NCI-H748 treated with DMSO at 0.1 percent for 48 hours (cell line): ENCODE results near the gene MCM3AP.
"Not testable (repeated sequence)": the region's sequence is repeated elsewhere in the genome, so short reads cannot be mapped to it uniquely, and the experiment has no call there.

Source experiments
- DNase-seq: peaks from one replicate; lab custom pipeline; 2025; lab: John Stamatoyannopoulos, UW

Gene MCM3AP

DNA sequence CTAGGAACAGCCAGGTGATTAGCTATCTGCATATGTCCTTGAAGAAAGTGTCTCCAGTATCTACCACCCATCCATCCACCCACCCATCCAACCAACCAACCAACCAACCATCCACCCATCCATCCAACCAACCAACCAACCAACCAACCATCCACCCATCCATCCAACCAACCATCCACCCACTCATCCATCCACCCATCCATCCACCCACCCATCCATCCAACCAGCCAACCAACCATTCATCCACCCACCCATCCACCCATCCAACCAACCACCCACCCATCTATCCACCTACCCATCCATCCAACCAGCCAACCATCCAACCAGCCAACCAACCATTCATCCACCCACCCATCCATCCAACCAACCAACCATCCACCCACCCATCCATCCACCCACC lies 26.2 kb upstream of the MCM3AP start:
- DNase-seq = no peak

DNA sequence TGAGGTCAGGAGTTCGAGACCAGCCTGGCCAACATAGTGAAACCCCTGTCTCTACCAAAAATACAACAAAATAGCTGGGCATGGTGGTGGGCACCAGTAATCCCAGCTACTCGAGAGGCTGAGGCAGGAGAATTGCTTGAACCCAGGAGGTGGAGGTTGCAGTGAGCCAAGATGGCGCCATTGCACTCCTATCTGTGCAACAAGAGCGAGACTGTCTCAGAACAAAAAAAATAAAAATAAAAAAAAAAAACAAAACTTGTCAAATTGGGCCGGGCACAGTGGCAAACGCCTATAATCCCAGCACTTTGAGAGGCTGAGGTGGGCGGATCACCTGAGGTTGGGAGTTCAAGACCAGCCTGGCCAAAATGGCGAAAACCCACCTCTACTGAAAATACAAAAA lies 24.8 kb upstream of the MCM3AP start:
- not testable (repeated sequence) for DNase-seq

DNA sequence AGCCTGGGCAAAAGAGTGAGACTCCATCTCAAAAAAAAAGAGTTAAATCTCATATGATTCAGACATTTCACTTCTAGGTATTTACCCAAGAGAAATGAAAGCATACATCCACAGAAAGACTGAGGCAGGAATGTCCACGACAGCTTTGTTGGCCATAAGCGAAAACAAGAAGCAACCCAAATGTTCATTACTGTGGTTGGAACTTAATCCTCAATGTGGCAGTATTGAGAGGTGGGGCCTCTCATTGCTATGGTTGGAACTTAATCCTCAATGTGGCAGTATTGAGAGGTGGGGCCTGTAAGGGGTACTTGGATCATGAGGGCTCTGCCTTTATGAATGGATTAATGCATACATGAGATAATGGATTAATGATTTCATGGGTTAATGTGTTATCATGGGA lies 23.0 kb upstream of the MCM3AP start:
- DNase-seq = no peak

DNA sequence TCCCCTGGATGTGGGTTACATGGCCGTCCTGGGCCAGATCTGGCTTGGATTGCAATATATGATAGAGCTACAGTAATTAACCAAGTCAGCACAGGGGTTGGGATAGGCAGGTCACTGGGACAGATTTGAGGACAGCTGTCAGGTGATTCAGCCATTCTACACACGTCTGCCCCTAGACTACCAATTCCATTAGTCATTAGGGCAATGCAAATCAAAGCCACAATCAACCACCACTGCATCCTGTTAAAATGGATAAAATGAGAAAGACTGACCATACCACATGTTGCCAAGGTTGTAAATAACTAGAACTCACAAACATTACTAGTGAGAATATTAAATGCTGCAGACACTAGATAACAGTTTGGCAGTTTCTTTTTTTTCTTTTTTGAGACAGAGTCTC lies 22.2 kb upstream of the MCM3AP start:
- no peak for DNase-seq

DNA sequence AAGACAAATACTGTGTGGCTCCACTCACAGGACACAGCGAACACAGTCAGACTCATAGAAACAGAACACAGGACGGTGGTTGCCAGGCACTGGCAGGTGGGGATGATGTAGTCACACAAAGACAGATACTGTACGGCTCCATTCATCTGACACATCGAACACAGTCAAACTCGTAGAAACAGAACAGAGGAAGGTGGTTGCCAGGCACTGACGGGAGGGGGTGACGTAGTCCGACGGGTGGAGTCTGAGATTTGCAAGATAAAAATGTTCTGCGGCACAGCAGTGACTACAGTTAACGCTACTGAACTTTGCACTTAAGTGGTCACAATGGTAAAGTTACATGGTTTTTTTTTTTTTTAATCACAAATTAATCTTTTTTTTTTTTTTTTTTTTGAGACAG lies 19.5 kb upstream of the MCM3AP start:
- DNase-seq = no peak

DNA sequence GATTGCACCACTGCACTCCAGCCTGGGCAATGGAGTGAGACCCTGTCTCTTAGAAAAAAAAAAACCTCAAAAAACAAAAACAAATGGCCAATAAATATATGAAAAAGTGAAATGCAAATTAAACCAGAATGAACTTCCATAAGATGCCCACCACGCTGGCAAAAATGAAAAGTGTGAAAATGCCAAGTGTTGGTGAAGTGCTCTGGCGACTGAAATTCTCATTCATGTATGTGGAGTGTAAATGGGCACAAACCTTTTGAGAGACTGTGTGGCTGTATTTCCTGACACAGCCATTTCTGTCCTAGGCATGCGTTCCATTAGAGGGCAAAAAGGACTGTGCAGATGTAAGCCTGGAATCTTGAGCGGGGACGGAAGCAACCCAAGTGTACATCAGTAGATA lies 19.0 kb upstream of the MCM3AP start:
- no peak for DNase-seq

DNA sequence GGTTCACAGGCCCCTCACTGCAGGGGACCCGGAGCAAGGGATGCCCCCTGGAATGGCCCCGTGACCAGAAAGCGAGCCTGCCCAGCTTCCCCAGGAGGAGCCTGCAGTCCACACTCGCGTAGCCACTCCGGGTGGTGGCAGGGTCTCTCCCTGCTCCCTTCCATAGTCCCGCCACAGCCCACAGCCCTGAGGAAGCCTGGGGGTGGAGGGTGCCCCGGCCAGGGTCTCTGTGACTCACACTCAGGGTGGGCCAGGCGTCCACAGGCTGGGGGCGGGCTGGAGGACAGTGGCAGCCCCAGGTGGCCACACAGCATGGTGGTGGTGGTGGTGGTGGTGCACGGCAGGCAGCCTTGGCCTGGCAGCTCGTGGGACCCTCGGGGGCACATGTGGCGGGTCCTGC lies 16.3 kb upstream of the MCM3AP start:
- no peak for DNase-seq

DNA sequence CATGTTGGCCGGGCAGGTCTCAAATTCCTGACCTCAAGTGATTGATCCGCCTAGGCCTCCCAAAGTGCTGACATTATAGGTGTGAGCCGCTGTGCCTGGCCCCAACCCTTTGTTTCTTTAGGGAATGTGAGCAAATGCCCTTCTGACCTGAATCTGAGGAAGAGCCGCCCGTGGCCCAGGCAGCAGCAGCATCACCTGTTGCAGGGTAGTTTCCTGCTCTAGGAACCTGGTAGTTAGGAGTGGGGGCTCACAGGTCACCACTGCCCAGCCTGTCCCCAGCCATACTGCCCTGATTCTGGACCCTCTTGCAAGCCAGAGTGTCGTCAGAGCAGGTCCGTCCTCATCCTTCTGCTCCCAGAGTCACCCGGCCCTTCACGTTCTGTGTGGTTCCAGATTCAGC lies 13.8 kb upstream of the MCM3AP start:
- DNase-seq = no peak

DNA sequence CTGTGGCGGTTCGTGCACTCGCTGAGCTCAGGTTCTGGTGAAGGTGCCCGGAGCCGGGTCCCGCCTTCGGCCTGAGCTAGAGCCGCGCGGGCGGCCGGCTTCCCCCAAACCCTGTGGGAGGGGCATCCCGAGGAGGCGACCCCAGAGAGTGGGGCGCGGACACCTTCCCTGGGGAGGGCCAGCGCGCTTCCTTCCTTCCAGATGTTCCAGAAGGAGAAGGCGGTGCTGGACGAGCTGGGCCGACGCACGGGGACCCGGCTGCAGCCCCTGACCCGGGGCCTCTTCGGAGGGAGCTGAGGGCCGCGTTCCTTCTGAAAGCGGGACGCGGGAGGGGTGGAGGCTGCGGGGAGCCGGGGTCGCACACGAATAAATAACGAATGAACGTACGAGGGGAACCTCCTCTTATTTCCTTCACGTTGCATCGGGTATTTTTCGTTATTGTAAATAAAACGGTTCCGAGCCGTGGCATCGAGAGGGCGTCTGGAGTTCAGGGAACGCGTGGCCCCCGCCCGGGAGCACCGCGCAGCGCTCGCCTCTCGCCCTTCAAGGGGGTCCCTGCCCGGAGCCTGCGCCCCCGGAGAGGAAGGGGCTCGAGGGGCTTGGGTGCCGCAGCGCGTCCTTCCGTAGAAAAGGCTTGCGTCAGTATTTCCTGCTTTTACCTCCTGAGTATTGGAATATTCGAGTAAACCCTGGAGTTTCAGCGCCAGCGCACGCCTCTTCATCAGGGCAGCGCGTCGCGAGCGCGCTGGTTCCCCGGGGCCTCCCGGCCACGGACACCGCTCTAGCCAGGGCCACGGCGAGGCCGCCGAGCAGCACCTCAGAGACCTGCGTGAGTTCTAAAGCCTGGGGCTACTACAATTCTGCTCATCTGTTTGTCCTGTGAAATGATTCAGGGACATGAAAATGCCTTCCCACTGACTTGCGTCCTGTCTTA lies 12.2 kb upstream of the MCM3AP start:
- peak; percentile 40 for DNase-seq

DNA sequence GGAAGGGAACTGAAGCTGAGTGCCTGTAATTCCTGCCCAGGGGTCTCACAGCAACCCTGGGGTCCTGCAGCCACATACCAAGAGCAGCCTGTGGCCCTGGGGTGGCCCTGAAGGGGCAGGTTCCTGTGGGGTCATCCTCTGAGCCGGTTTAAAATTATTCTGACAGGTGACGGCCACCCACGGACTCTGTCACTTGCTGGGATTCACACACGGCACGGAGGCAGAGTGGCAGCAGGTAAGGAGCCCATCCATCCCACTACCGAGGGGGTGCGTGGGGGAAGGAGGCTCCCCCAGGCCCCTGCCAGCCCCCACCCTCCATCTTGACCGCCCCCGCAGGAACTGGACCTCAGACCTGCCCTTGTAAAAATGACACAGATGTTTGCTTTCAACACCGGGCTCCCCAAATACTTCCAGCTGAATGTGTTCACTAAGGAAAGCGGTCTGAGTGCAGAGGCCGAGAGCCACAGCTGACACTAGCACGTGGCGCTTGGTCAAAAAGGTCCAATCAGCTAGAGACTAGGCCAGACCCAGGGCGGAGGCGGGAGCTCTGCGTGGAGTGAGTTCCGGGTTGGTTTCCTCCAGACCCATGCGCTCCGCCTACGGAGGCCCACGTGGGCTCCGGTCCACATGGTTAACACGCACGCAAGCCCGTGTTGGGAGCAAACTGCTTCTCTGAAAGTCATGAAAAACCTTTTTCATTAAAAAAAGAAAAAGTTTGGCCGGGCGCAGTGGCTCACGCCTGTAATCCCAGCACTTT lies 10.8 kb upstream of the MCM3AP start:
- DNase-seq = no peak

DNA sequence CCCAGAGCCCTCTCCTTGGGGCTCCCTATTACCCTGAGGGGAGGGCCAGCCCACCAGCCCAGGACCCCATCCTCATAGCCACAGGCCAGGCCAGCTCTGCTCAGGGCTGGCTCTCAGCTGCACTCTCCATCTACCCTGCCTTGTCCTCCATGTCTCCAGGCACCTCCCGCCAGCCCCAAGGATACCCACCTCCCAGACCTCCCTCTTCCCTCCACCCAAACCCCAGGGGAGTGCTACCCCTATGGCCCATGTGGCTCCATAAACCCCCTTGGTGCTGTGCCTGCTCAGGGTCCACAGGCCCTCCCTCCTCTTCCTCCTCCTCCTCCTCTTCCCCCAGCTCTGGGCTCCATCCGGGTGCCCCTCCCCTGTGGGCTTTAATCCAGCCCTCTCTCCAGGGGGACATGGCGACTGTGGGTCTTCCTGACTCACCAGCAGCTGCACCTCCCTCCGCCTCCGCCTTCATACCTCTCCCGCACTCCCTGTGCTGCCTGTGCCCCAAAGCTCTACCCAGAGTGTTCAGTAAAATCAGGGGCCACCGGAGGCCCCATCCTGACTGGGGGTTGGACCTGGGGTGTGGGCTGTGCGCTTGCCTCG lies 9.9 kb upstream of the MCM3AP start:
- no peak for DNase-seq

DNA sequence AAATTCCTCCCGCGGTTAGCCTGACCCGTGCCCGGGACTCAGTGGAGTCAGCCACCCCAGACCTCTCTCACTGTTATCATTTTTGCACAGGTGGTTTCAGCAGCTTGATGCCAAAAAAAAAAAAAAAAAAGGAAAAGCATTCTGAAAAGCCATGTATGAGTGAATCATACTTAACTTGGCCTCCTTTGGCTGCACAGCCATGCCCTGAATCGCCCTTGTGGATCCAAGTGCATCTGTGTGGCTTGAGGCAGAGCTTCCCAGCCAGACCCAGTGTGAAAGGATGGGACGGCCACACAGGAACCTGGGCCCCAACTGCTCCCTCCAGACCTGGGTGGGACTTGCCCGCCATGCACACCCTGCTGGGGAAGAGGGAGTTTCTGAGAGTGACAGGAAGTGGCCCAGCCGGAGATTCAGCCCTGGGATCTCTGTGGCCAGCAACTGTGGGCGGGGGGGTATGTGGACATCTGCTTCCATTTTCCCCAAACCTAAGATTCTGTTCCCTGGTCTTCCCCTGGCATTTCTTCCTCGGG lies 9.3 kb upstream of the MCM3AP start:
- no peak for DNase-seq

DNA sequence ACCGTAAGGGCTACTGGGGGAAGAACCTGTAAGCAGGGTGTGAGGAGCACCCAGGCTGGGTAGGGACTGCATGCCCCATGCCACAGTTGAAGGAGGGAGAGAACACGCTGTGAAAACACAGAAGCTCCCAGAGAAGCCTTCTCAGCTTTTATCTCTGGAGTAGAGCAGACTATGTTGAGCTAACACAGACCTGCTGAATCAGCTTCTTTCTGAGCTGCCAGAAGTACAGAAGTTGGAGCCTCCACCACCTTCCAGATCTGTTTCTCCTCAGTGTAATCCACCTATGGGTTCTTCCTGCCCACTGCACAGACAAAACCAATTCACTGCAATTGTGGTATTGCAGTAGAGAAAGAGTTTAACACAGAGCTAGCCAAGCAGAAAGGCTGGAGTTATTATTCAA lies 6.2 kb upstream of the MCM3AP start:
- no peak for DNase-seq

DNA sequence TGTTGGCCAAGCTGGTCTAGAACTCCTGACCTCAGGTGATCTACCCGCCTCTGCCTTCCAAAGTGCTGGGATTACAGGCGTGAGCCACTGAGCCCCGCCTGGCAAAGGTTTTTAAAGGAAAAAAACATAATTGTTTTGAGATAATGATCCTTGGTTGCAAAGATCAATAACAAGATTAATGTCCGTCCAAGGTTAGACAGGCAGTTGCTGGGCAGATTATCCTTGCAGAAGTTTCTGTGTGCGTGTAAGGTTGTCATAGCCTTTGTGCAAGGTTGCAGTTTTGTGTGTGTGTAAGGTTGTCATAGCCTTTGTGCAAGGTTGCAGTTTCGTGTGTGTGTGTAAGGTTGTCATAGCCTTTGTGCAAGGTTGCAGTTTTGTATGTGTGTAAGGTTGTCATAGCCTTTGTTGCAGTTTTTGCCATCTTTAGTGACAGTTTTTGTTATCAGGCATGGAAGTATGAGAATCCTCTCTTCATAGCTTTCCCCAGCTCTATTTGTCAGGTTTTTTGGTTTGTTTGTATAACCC lies 4.3 kb upstream of the MCM3AP start:
- DNase-seq = no peak

DNA sequence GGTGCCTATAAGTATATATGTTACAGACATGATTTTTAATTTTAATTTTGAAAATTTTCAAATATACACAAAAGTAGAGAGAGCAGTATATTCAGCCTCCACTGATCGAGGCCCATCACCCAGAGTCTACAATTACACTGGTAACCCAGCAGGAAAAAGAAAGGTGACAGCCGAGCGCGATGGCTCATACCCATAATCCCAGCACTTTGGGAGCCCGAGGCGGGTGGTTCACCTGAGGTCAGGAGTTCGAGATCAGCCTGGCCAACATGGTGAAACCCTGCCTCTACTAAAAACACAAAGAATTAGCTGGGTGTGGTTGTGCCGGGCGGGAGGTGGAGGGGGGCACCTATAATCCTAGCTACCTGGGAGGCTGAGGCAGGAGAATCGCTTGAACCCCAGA lies 2.1 kb upstream of the MCM3AP start:
- DNase-seq = no peak

DNA sequence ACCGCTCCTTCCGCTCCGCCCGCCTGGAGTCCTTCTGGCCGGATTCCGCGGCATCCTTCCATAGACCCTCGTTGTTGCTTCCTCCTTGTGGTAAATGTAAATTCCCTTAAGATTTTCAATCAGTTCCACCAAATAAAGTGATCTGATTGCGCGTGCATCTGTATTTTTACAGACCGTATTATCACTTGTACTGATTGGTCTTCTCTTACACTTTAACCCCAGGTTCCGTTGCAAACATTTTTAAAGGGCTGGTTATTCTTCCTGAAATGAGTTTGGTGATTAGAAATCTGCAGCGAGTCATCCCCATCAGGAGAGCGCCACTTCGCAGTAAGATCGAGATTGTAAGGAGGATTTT lies 1.2 kb upstream of the MCM3AP start:
- no peak for DNase-seq

DNA sequence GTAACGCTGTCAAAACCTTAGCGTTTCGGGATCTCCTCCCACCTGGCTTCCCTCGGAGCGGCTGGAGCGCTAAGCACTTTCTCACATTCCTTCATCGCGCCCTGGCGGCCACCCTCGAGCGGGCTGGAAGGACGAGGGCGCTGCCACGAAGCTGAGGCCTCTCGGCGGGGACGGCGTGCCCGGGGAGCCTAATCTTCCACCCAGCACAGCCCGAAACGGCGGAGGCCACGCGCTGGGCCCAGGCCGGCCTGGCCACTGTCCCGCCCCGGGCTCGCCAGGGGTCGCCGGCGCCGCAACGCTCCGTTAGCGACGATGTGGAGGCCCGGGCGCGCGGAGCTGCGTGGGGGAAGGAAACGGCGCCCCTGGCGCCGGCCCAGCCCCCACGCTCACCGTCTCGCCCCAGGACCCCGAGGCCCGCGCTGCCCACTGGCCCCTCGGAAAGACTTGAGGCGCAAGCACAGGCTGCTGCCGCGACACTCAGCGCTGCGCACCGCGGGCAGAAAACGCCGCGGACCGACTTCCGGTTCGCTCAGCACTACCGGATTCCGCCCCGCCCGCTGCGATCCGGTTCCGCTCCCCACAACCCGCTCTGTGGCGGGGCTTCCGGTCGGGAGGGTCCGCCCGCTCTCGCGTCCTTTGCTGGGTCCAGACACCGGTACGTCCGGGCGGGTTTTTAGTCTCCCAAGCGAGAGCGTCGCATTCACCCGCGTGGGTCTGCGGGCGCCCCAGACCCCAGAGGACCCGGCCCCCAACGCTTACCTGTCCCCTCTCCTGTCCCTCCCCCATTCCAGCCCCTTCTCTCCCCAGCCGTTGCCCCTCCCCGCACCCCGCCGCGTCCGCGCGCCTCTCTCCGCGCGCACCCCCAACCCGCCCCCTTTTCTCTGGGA lies 593 bp upstream of the MCM3AP start, which contains the start of gene YBEY:
YBEY (plus strand) TSS at position 582 of the 887 bp plus-strand sequence. CDS start 572 bp downstream, outside the sequence.
- DNase-seq = peak; percentile 60

DNA sequence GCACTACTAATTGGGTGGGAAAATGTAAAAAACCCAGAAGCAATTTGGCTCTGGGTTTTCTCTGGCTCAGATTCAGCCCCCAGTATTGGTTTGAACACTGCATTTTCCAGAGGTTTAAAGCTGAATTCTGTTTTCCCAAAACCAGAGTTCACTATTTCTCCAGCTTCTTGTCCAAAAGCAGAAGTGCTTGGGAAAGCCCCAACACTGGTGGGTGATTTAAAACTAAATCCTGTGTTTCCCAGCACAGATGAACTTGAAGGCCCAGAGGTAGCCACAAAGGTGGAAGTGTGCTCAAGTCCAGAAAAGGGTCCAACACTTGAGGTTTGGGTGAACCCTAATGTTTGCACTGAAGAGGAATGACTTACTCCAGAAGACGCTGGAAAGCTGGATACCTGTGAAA lies 678 bp downstream of the MCM3AP start:
- no peak for DNase-seq

DNA sequence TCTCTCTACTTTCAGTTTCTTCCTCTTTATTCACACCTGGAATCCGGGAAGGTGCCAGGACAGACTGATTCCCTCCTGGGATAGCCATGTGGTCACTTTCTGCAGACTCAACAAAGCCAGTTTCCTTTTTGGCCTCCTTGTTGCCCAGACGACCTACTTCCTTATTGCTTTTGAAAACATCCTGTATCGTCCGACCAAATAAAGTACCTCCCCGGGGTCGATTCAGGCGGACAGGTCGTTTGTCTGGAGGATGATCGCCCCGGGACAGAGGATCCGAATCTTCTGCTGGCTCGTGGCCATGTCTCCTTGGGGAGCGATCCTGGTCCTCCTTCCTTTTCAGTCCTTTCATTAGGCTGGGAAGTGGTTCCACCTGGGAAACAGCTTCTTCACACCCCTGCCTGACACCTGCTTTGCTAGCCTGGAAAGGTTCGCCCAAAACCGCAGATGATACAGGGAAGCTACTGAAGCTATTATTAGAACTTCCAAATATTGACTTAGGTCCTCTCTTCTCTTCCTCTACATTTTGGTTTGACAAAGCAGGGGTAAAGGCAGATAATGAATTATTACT lies 1.2 kb downstream of the MCM3AP start:
- DNase-seq = no peak

DNA sequence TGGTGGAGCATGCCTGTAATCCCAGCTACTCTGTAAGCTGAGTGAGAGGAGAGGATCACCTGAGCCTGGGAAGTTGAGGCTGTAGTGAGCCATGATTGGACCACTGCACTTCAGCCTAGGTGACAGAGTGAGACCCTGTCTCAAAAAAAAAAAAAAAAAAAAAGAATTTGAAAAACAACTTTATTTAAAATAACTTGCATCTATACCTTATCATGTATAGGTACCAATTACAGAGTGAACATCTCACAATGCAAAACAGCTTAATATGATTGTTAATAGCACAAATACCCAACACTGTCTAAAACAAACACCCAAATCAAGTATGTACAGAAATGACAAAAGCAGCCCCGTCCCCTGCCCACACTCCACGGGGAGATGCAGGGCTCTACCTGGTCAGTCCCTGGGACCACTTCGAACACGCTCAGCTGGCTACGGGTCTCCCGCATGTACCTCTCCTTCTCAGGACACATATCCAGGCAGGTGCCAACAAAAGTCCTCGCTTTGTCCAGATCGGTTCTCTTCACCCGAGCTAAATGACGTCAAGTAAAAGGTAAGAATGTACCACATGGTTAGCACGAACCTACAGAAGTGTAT lies 10.5 kb downstream of the MCM3AP start:
- no peak for DNase-seq

DNA sequence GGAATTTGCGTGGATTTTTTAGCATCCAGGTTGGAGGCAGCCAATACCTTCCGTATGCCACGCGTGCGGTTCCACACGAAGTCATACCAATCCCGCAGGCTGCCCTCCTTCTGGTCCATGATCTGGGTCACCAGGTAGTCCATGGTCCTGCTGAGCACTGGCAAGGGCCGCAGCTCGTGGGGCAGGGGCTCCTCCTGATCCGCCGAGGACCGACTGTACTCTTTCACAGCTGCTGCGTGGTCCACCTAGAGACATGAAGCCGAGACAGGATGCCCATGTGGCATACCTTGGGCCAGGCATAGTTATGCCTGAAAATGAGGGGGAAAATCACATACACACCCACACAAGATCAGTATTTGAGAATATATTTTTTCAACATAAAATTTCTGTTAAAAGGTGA lies 12.1 kb downstream of the MCM3AP start:
- DNase-seq = no peak
